HepG2 (cell line): ENCODE results near the gene FAM110C. TPM values are rescaled to one million over a fixed set of nuclear protein-coding genes. Genes with fewer than 3 reads are reported as not detected.

Experiments used
- ATAC-seq: fragments of 200-7000 bp; cut with Tn5 transposase; 3 replicates; pipeline ENCODE4 v1.9.1; 2020; ENCODE audit warnings: mild to moderate bottlenecking, moderate library complexity
- BruUV-seq: library from RNA; stranded (reverse); fragments of 400-500 nt; replicated peaks from 2 replicates; lab custom pipeline; 2021; lab: Mats Ljungman, UMichigan
- CTCF ChIA-PET: fragments of 300-600 bp; formaldehyde crosslinking; extraction: SDS; loops from one replicate; lab custom pipeline; 2021; ENCODE audit warnings: low total read pairs, inconsistent platforms, low intra/inter-chr PET ratio; lab: Yijun Ruan, JAX
- POLR2A ChIA-PET: fragments of 350-600 bp; sonication (Branson Sonifier 250); formaldehyde crosslinking; loops from one replicate; lab custom pipeline; 2020; ENCODE audit warnings: antibody characterized with exemption, inconsistent platforms; lab: Yijun Ruan, JAX
- DNase-seq: peaks from one replicate; pipeline ENCODE4 v3.0.0-alpha.2; 2015; ENCODE audit warnings: low spot score
- FAIRE-seq: peaks from 3 replicates; lab custom pipeline; 2011; peaks lifted over from hg19 to GRCh38; lab: Jason Lieb, UNC
- H2AFZ ChIP-seq: one replicate; pipeline ENCODE4 v1.6.1; 2011; ENCODE audit warnings: low read length, inconsistent platforms
- H3K27ac ChIP-seq: fragments of 300-600 bp; 3 replicates; pipeline ENCODE4 v1.8.0; 2011; ENCODE audit warnings: mixed run types, mild to moderate bottlenecking, mixed read lengths, low read length, inconsistent platforms; ENCODE audit not compliant: insufficient read depth; ENCODE audit errors: extremely low read length
- H3K27me3 ChIP-seq, 2 experiments: fragments of 200-600 bp in 1 of 2; 2 replicates in 1 of 2; 3 replicates in 1 of 2; pipeline versions ENCODE4 v1.6.0 to v1.8.0; 2011; ENCODE audit warnings: low read length in 2 of 2, mild to moderate bottlenecking in 2 of 2, moderate library complexity in 2 of 2, inconsistent platforms in 1 of 2; ENCODE audit not compliant: insufficient read depth in 2 of 2, control insufficient read depth in 1 of 2
- H3K36me3 ChIP-seq, 2 experiments: fragments of 200-600 bp in 1 of 2; replicated peaks in 1 of 2; 2 replicates in 1 of 2; 3 replicates in 1 of 2; pipeline versions ENCODE4 v1.5.1 to v1.8.0; 2011; ENCODE audit warnings: low read length in 2 of 2, inconsistent platforms in 1 of 2; ENCODE audit not compliant: insufficient read depth in 2 of 2, control insufficient read depth in 1 of 2
- H3K4me1 ChIP-seq: 2 replicates; pipeline ENCODE4 v1.5.1; 2012; ENCODE audit warnings: low read length, inconsistent platforms; ENCODE audit not compliant: insufficient read depth
- H3K4me2 ChIP-seq: 2 replicates; pipeline ENCODE4 v1.6.0; 2011; ENCODE audit warnings: low read depth, low read length, inconsistent platforms
- H3K4me3 ChIP-seq, 3 experiments: fragments of 200-600 bp in 1 of 3; sonication (generic), shearing (Covaris generic) in 1 of 3; replicated peaks in 1 of 3; 2 replicates each; pipeline ENCODE4 v1.5.1; 2011 to 2016; ENCODE audit warnings: low read length in 3 of 3, inconsistent platforms in 2 of 3, low read depth in 2 of 3, mild to moderate bottlenecking in 2 of 3, control low read depth in 1 of 3, mixed read lengths in 1 of 3; ENCODE audit not compliant: insufficient read depth in 1 of 3
- H3K79me2 ChIP-seq: one replicate; pipeline ENCODE4 v1.6.1; 2011; ENCODE audit warnings: low read length, inconsistent platforms; ENCODE audit not compliant: insufficient read depth
- H3K9ac ChIP-seq: 2 replicates; pipeline ENCODE4 v1.6.0; 2011; ENCODE audit warnings: mild to moderate bottlenecking, low read depth, low read length, inconsistent platforms; ENCODE audit not compliant: insufficient read depth
- H3K9me3 ChIP-seq: 2 replicates; pipeline ENCODE4 v1.5.1; 2012; ENCODE audit warnings: mild to moderate bottlenecking, low read length
- H4K20me1 ChIP-seq: 2 replicates; pipeline ENCODE4 v1.6.0; 2011; ENCODE audit warnings: inconsistent platforms, mild to moderate bottlenecking, low read length, moderate library complexity; ENCODE audit not compliant: insufficient read depth
- GATAD1 ChIP-seq: IDR thresholded peaks from 2 replicates; pipeline ENCODE4 v1.6.1; 2016; ENCODE audit warnings: missing genetic modification reagents, missing compliant biosample characterization
- GFI1 ChIP-seq: sonication (generic); formaldehyde crosslinking; IDR thresholded peaks from 2 replicates; pipeline ENCODE4 v1.5.0; 2020; ENCODE audit warnings: missing genetic modification reagents, mild to moderate bottlenecking, borderline replicate concordance
- KDM5A ChIP-seq: fragments of 200-600 bp; sonication (generic); IDR thresholded peaks from 2 replicates; pipeline ENCODE4 v1.7.0; 2018; ENCODE audit warnings: antibody characterized with exemption, mild to moderate bottlenecking, low read length, borderline replicate concordance
- SIN3B ChIP-seq: fragments of 150-350 bp; IDR thresholded peaks from 2 replicates; pipeline ENCODE4 v1.6.1; 2014; ENCODE audit warnings: low read length
- SMYD3 ChIP-seq: sonication (generic); formaldehyde crosslinking; IDR thresholded peaks from 2 replicates; pipeline ENCODE4 v1.8.1; 2023; ENCODE audit warnings: mild to moderate bottlenecking, missing genetic modification reagents
- STAT5B ChIP-seq: sonication (generic); formaldehyde crosslinking; IDR thresholded peaks from 2 replicates; pipeline ENCODE4 v1.4.0; 2020; ENCODE audit warnings: missing genetic modification reagents
- YY1 ChIP-seq: IDR thresholded peaks from 2 replicates; pipeline ENCODE4 v1.6.1; 2011; ENCODE audit warnings: low read length, low read depth, moderate library complexity, mild to moderate bottlenecking; ENCODE audit not compliant: insufficient read depth, insufficient replicate concordance
- ZC3H13 ChIP-seq: sonication (generic); formaldehyde crosslinking; IDR thresholded peaks from 2 replicates; pipeline ENCODE4 v1.8.1; 2023; ENCODE audit warnings: mild to moderate bottlenecking, missing genetic modification reagents, moderate library complexity
- ZNF235 ChIP-seq: sonication (generic); formaldehyde crosslinking; IDR thresholded peaks from 2 replicates; pipeline ENCODE4 v1.8.1; 2023; ENCODE audit warnings: mild to moderate bottlenecking, missing genetic modification reagents, borderline replicate concordance
- WGBS: methylation state at CpG from one replicate; pipeline ENCODE4 v1.1.6; 2017; ENCODE audit warnings: low lambda C conversion rate; 5-methylcytosine and 5-hydroxymethylcytosine counted together
- in situ Hi-C: cut with HindIII; loops from 2 replicates; pipeline ENCODE4 v1.10.0; 2017; ENCODE audit warnings: low pct_unique_long_range_greater_than_20kb; ENCODE audit not compliant: extremely low pct_ligation_motif_present
- intact Hi-C: fragments of 100-400 bp; cut with micrococcal nuclease; formaldehyde crosslinking; loops from one replicate; pipeline ENCODE4 v1.10.0; 2022; ENCODE audit not compliant: unreplicated experiment
- polyA plus RNA-seq, 8 experiments: library from polyadenylated mRNA; depleted of rRNA in 3 of 8; stranded (reverse) in 7 of 8; unstranded in 1 of 8; fragments of >200 nt; fragmentation: Illumina TruSeq in 4 of 8; extraction: Trizol in 4 of 8; gene quantifications; 2 replicates each; pipeline versions ENCODE4 v1.2.1 to v1.2.3, GENCODE V29; 2011 to 2016; ENCODE audit warnings: low read depth in 4 of 8, missing spikeins in 1 of 8, mixed read lengths in 1 of 8; ENCODE audit not compliant: insufficient read depth in 1 of 8
- total RNA-seq, 5 experiments: library from RNA; depleted of rRNA; stranded (reverse); fragments of >200 nt; fragmentation: Illumina TruSeq; extraction: Trizol; gene quantifications; 2 replicates each; pipeline ENCODE4 v1.2.3, GENCODE V29; 2016; ENCODE audit warnings: low read depth in 1 of 5
- TF ChIP-seq, protein P1 (sequence below): sonication (generic); formaldehyde crosslinking; IDR thresholded peaks from 2 replicates; pipeline ENCODE4 v1.4.0; 2020; ENCODE audit warnings: missing genetic modification reagents; ENCODE audit errors: not compliant biosample characterization
- TF ChIP-seq, protein P2 (sequence below): sonication (generic); formaldehyde crosslinking; IDR thresholded peaks from 2 replicates; pipeline ENCODE4 v1.8.0; 2022; ENCODE audit warnings: missing genetic modification reagents, low read depth, mild to moderate bottlenecking, borderline replicate concordance
- TF ChIP-seq, protein P3 (sequence below): sonication (generic); formaldehyde crosslinking; IDR thresholded peaks from 2 replicates; pipeline ENCODE4 v1.4.0; 2020; ENCODE audit warnings: missing genetic modification reagents, borderline replicate concordance
- TF ChIP-seq, protein P4 (sequence below): sonication (generic); formaldehyde crosslinking; IDR thresholded peaks from 2 replicates; pipeline ENCODE4 v1.8.1; 2023; ENCODE audit warnings: mild to moderate bottlenecking, missing genetic modification reagents
- TF ChIP-seq, protein P5 (sequence below): IDR thresholded peaks from 2 replicates; pipeline ENCODE4 v1.6.1; 2016
- TF ChIP-seq, protein P6 (sequence below): sonication (generic); formaldehyde crosslinking; IDR thresholded peaks from 2 replicates; pipeline ENCODE4 v1.5.0; 2020; ENCODE audit warnings: mild to moderate bottlenecking, low read depth, missing genetic modification reagents, borderline replicate concordance

Gene FAM110C
- total and polyA plus RNA-seq, 2 of the 13 experiments (the other 11 are each of a cell fraction or from before 2014, with no cell fraction given) = 1.2 to 3.5 TPM

DNA sequence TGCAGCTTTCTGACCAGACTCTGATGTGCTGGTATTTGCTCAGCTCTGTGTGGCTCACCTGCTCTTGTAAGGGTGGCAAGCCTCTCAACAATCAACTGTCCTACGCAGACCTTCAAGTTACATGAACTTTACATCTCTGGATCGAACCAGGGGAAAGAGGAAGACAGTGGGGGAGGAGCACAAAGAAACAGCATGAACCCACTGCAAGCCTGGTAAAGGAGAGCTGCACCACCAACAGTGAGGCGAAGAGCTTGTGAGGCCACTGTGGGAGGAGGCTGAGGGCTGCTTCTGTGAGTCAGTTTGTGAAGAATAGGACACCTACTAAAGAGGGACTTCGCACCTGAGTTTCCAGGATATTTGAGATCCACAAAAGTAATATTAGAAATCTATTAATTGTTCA is 18.8 kb upstream of the FAM110C start:
- no peak overlapping the region for H3K27ac ChIP-seq
- H3K4me3 ChIP-seq = no peak overlapping the region
- H3K4me1 ChIP-seq = no peaks in the 10 kb centered on the region
- H3K9me3 ChIP-seq = no peaks in the 10 kb centered on the region
- no peaks in the 10 kb centered on the region for H3K36me3 ChIP-seq
- H4K20me1 ChIP-seq = no peaks in the 10 kb centered on the region
- H2AFZ ChIP-seq = no peak overlapping the region
- no TSS peak for BruUV-seq
- POLR2A ChIA-PET = no interaction called here
- no peaks in the 10 kb centered on the region for H3K79me2 ChIP-seq
- no peak for DNase-seq
- intact Hi-C loops = no loop called here
- H3K9ac ChIP-seq = no peak overlapping the region
- H3K27me3 ChIP-seq = peaks cover 3 to 35% of the 10 kb centered on the region in 2 experiments; a peak in 4 of 5 replicates
- FAIRE-seq = no peak
- H3K4me2 ChIP-seq = no peak overlapping the region
- 16% methylated on average over 4 of the region's 4 CpGs for WGBS
- CTCF ChIA-PET = no interaction called here
- no peak; the same call in 2 of the 3 replicates for ATAC-seq
- in situ Hi-C loops = no loop called here
- TF ChIP-seq YY1 (no peak), GATAD1 (CRISPR knock-in tag) (no peak), SMYD3 (CRISPR knock-in tag) (no peak), ZC3H13 (CRISPR knock-in tag) (no peak), KDM5A (no peak), SIN3B (no peak), ZNF235 (no peak), GFI1 (CRISPR knock-in tag) (no peak), STAT5B (CRISPR knock-in tag) (no peak)
- TF ChIP-seq, protein P1, sequence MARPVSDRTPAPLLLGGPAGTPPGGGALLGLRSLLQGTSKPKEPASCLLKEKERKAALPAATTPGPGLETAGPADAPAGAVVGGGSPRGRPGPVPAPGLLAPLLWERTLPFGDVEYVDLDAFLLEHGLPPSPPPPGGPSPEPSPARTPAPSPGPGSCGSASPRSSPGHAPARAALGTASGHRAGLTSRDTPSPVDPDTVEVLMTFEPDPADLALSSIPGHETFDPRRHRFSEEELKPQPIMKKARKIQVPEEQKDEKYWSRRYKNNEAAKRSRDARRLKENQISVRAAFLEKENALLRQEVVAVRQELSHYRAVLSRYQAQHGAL = no peak
- TF ChIP-seq, protein P2, sequence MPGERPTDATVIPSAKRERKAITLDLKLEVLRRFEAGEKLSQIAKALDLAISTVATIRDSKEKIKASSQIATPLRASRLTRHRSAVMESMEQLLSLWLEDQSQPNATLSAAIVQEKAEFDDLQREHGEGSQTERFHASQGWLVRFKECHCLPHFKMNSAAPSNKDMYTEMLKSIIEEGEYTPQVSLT (CRISPR knock-in tag) = no peak
- TF ChIP-seq, protein P3, sequence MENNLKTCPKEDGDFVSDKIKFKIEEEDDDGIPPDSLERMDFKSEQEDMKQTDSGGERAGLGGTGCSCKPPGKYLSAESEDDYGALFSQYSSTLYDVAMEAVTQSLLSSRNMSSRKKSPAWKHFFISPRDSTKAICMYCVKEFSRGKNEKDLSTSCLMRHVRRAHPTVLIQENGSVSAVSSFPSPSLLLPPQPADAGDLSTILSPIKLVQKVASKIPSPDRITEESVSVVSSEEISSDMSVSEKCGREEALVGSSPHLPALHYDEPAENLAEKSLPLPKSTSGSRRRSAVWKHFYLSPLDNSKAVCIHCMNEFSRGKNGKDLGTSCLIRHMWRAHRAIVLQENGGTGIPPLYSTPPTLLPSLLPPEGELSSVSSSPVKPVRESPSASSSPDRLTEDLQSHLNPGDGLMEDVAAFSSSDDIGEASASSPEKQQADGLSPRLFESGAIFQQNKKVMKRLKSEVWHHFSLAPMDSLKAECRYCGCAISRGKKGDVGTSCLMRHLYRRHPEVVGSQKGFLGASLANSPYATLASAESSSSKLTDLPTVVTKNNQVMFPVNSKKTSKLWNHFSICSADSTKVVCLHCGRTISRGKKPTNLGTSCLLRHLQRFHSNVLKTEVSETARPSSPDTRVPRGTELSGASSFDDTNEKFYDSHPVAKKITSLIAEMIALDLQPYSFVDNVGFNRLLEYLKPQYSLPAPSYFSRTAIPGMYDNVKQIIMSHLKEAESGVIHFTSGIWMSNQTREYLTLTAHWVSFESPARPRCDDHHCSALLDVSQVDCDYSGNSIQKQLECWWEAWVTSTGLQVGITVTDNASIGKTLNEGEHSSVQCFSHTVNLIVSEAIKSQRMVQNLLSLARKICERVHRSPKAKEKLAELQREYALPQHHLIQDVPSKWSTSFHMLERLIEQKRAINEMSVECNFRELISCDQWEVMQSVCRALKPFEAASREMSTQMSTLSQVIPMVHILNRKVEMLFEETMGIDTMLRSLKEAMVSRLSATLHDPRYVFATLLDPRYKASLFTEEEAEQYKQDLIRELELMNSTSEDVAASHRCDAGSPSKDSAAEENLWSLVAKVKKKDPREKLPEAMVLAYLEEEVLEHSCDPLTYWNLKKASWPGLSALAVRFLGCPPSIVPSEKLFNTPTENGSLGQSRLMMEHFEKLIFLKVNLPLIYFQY = no peak
- TF ChIP-seq, protein P4, sequence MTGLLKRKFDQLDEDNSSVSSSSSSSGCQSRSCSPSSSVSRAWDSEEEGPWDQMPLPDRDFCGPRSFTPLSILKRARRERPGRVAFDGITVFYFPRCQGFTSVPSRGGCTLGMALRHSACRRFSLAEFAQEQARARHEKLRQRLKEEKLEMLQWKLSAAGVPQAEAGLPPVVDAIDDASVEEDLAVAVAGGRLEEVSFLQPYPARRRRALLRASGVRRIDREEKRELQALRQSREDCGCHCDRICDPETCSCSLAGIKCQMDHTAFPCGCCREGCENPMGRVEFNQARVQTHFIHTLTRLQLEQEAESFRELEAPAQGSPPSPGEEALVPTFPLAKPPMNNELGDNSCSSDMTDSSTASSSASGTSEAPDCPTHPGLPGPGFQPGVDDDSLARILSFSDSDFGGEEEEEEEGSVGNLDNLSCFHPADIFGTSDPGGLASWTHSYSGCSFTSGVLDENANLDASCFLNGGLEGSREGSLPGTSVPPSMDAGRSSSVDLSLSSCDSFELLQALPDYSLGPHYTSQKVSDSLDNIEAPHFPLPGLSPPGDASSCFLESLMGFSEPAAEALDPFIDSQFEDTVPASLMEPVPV = no peak
- TF ChIP-seq, protein P5, sequence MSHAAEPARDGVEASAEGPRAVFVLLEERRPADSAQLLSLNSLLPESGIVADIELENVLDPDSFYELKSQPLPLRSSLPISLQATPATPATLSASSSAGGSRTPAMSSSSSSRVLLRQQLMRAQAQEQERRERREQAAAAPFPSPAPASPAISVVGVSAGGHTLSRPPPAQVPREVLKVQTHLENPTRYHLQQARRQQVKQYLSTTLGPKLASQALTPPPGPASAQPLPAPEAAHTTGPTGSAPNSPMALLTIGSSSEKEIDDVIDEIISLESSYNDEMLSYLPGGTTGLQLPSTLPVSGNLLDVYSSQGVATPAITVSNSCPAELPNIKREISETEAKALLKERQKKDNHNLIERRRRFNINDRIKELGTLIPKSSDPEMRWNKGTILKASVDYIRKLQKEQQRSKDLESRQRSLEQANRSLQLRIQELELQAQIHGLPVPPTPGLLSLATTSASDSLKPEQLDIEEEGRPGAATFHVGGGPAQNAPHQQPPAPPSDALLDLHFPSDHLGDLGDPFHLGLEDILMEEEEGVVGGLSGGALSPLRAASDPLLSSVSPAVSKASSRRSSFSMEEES (CRISPR knock-in tag) = no peak
- TF ChIP-seq, protein P6, sequence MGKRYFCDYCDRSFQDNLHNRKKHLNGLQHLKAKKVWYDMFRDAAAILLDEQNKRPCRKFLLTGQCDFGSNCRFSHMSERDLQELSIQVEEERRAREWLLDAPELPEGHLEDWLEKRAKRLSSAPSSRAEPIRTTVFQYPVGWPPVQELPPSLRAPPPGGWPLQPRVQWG (CRISPR knock-in tag) = no peak
